Occipital lobe (tissue), 2 donors: ENCODE results near the gene GNB1L. TPM values are rescaled to one million over a fixed set of nuclear protein-coding genes. Genes with fewer than 3 reads are reported as not detected.
"Not testable (repeated sequence)": the region's sequence is repeated elsewhere in the genome, so short reads cannot be mapped to it uniquely, and the experiment has no call there.

Experiments
- DNase-seq: peaks from one replicate; lab custom pipeline; 2025; lab: John Stamatoyannopoulos, UW
- total RNA-seq: library from RNA; depleted of rRNA; stranded (reverse); fragments of >200 nt; gene quantifications from one replicate; pipeline ENCODE4 v1.2.3, GENCODE V29; 2014

GNB1L gene
- total RNA-seq, 1 donor from 2014 or later, result 2.7 TPM

- no peak for DNase-seq
These were observed 57.3 kb downstream of the GNB1L start for GRCh38 chr22:19797086-19798002.

- no peak for DNase-seq
These were observed 58.5 kb downstream of the GNB1L start for GRCh38 chr22:19796160-19796559.

- no peak for DNase-seq
These were observed 59.1 kb downstream of the GNB1L start for GRCh38 chr22:19795617-19796008.

- no peak for DNase-seq
These were observed 60.9 kb downstream of the GNB1L start for GRCh38 chr22:19793661-19794310.

- DNase-seq, result no peak
These were observed 61.5 kb downstream of the GNB1L start for GRCh38 chr22:19793161-19793560.

- DNase-seq, result not testable (repeated sequence)
These were observed 62.2 kb downstream of the GNB1L start for GRCh38 chr22:19792383-19792896.

- no peak for DNase-seq
These were observed 62.8 kb downstream of the GNB1L start for GRCh38 chr22:19791894-19792293.

GRCh38 chr22:19791243-19791642 is 63.4 kb downstream of the GNB1L start:
- no peak for DNase-seq

- no peak for DNase-seq
These were observed 64.8 kb downstream of the GNB1L start for GRCh38 chr22:19789828-19790227.

- DNase-seq, result no peak
These were observed 65.3 kb downstream of the GNB1L start for GRCh38 chr22:19789406-19789805.

GRCh38 chr22:19788661-19789225 is 65.9 kb downstream of the GNB1L start:
- no peak for DNase-seq

- DNase-seq, result no peak
These were observed 66.9 kb downstream of the GNB1L start for GRCh38 chr22:19787849-19788141.

GRCh38 chr22:19786959-19787848 is 67.5 kb downstream of the GNB1L start:
- DNase-seq, result no peak

GRCh38 chr22:19786264-19786585 is 68.4 kb downstream of the GNB1L start:
- DNase-seq, result no peak

- no peak for DNase-seq
These were observed 69.0 kb downstream of the GNB1L start for GRCh38 chr22:19785461-19786263.

- no peak for DNase-seq
These were observed 70.1 kb downstream of the GNB1L start for GRCh38 chr22:19784384-19785175.

- DNase-seq, result no peak
These were observed 70.9 kb downstream of the GNB1L start for GRCh38 chr22:19783586-19784383.

- no peak for DNase-seq
These were observed 72.1 kb downstream of the GNB1L start for GRCh38 chr22:19782533-19782932.

GRCh38 chr22:19779685-19780268 is 74.9 kb downstream of the GNB1L start:
- no peak for DNase-seq
